IMR-90 (cell line): ENCODE data around the gene LRP6. TPM values are rescaled to one million over a fixed set of nuclear protein-coding genes. Genes with fewer than 3 reads are reported as not detected.
"Not testable (repeated sequence)": the region's sequence is repeated elsewhere in the genome, so short reads cannot be mapped to it uniquely, and the experiment has no call there.

Source experiments
- ATAC-seq: fragments of 200-7000 bp; cut with Tn5 transposase; 2 replicates; pipeline ENCODE4 v1.9.1; 2020; ENCODE audit warnings: low read depth, mild to moderate bottlenecking, moderate library complexity
- BruUV-seq: library from RNA; stranded (reverse); fragments of 400-500 nt; replicated peaks from 2 replicates; lab custom pipeline; 2021; lab: Mats Ljungman, UMichigan
- CTCF ChIA-PET: fragments of 300-600 bp; formaldehyde crosslinking; extraction: SDS; loops from one replicate; lab custom pipeline; 2021; ENCODE audit warnings: antibody characterized with exemption; lab: Yijun Ruan, JAX
- POLR2A ChIA-PET: fragments of 300-600 bp; sonication (Branson Sonifier 250); formaldehyde crosslinking; loops from one replicate; lab custom pipeline; 2022; ENCODE audit warnings: antibody characterized with exemption; ENCODE audit not compliant: unreplicated experiment; lab: Charles Lee
- DNase-seq: peaks from one replicate; pipeline ENCODE4 v3.0.0; 2013
- H2AFZ ChIP-seq: replicated peaks from 2 replicates; pipeline ENCODE3; 2013; ENCODE audit warnings: low read length, mild to moderate bottlenecking; ENCODE audit not compliant: poor library complexity
- H2AK5ac ChIP-seq: 2 replicates; pipeline ENCODE4 v1.6.1; 2013; ENCODE audit warnings: low read depth, low read length, inconsistent platforms
- H2AK9ac ChIP-seq: replicated peaks from 2 replicates; pipeline ENCODE3; 2013; ENCODE audit warnings: mild to moderate bottlenecking, low read depth, low read length, moderate library complexity; ENCODE audit not compliant: poor library complexity
- H2BK120ac ChIP-seq: 2 replicates; pipeline ENCODE4 v1.6.1; 2013; ENCODE audit warnings: low read depth, low read length, inconsistent platforms
- H2BK15ac ChIP-seq: 3 replicates; pipeline ENCODE4 v1.6.1; 2013; ENCODE audit warnings: low read depth, low read length, inconsistent platforms
- H2BK20ac ChIP-seq: 2 replicates; pipeline ENCODE4 v1.6.1; 2013; ENCODE audit warnings: low read depth, mild to moderate bottlenecking, inconsistent platforms, low read length, moderate library complexity
- H2BK5ac ChIP-seq: 2 replicates; pipeline ENCODE4 v1.6.1; 2013; ENCODE audit warnings: mild to moderate bottlenecking, low read depth, low read length, inconsistent platforms; ENCODE audit not compliant: poor library complexity, severe bottlenecking
- H3K14ac ChIP-seq: replicated peaks from 2 replicates; pipeline ENCODE4 v1.6.1; 2013; ENCODE audit warnings: low read depth, low read length, inconsistent platforms
- H3K18ac ChIP-seq: 2 replicates; pipeline ENCODE4 v1.6.1; 2013; ENCODE audit warnings: low read depth, low read length, control low read depth
- H3K23ac ChIP-seq: 2 replicates; pipeline ENCODE4 v1.6.1; 2013; ENCODE audit warnings: low read depth, low read length, inconsistent platforms
- H3K27ac ChIP-seq: 2 replicates; pipeline ENCODE4 v1.5.1; 2013; ENCODE audit warnings: mild to moderate bottlenecking, control low read depth, low read length; ENCODE audit not compliant: insufficient read depth
- H3K27me3 ChIP-seq: 2 replicates; pipeline ENCODE4 v1.6.1; 2013; ENCODE audit warnings: low read length; ENCODE audit not compliant: control insufficient read depth, insufficient read depth
- H3K36me3 ChIP-seq: 2 replicates; pipeline ENCODE4 v1.6.1; 2013; ENCODE audit warnings: low read length, mixed read lengths; ENCODE audit not compliant: control insufficient read depth, insufficient read depth
- H3K4ac ChIP-seq: 2 replicates; pipeline ENCODE4 v1.6.1; 2013; ENCODE audit warnings: low read depth, low read length, inconsistent platforms
- H3K4me1 ChIP-seq: 2 replicates; pipeline ENCODE4 v1.6.1; 2013; ENCODE audit warnings: low read length, mixed read lengths; ENCODE audit not compliant: control insufficient read depth, insufficient read depth
- H3K4me2 ChIP-seq: 2 replicates; pipeline ENCODE4 v1.6.1; 2013; ENCODE audit warnings: low read depth, mild to moderate bottlenecking, control low read depth, low read length, moderate library complexity
- H3K4me3 ChIP-seq: 2 replicates; pipeline ENCODE4 v1.5.1; 2013; ENCODE audit warnings: low read depth, mild to moderate bottlenecking, control low read depth, low read length, moderate library complexity; ENCODE audit not compliant: insufficient read depth
- H3K56ac ChIP-seq: 2 replicates; pipeline ENCODE4 v1.6.1; 2013; ENCODE audit warnings: low read length, inconsistent platforms; ENCODE audit not compliant: insufficient read depth; ENCODE audit errors: extremely low read depth
- H3K79me1 ChIP-seq, 2 experiments: 2 replicates each; pipeline ENCODE4 v1.6.1; 2013; ENCODE audit warnings: low read length in 2 of 2, inconsistent platforms in 1 of 2, low read depth in 1 of 2
- H3K9ac ChIP-seq: 2 replicates; pipeline ENCODE4 v1.6.1; 2013; ENCODE audit warnings: low read depth, low read length, control low read depth
- H3K9me1 ChIP-seq: 2 replicates; pipeline ENCODE4 v1.6.1; 2013; ENCODE audit warnings: low read length, inconsistent platforms; ENCODE audit not compliant: insufficient read depth
- H3K9me3 ChIP-seq: 2 replicates; pipeline ENCODE4 v1.6.1; 2013; ENCODE audit warnings: low read length; ENCODE audit not compliant: control insufficient read depth, insufficient read depth
- H4K20me1 ChIP-seq: 2 replicates; pipeline ENCODE4 v1.6.1; 2013; ENCODE audit warnings: low read length, inconsistent platforms; ENCODE audit not compliant: insufficient read depth
- H4K5ac ChIP-seq: 2 replicates; pipeline ENCODE4 v1.6.1; 2013; ENCODE audit warnings: mild to moderate bottlenecking, low read depth, low read length, control low read depth
- H4K8ac ChIP-seq, 2 experiments: 2 replicates each; pipeline ENCODE4 v1.6.1; 2013; ENCODE audit warnings: low read depth in 2 of 2, low read length in 2 of 2, control low read depth in 1 of 2, inconsistent platforms in 1 of 2
- H4K91ac ChIP-seq: 2 replicates; pipeline ENCODE4 v1.6.1; 2013; ENCODE audit warnings: low read depth, low read length, inconsistent platforms; ENCODE audit not compliant: insufficient read depth
- BHLHE40 ChIP-seq: fragments of 150-350 bp; IDR thresholded peaks from 2 replicates; pipeline ENCODE4 v1.6.1; 2016; ENCODE audit warnings: mild to moderate bottlenecking, low read depth, low read length
- NFE2L2 ChIP-seq: fragments of 150-350 bp; IDR thresholded peaks from 2 replicates; pipeline ENCODE4 v1.6.1; 2016; ENCODE audit warnings: low read depth, mild to moderate bottlenecking, low read length
- RCOR1 ChIP-seq: IDR thresholded peaks from 2 replicates; pipeline ENCODE4 v1.6.1; 2012; ENCODE audit warnings: mild to moderate bottlenecking, low read length, improper control_type of control experiment; ENCODE audit not compliant: insufficient replicate concordance
- WGBS, 2 experiments: methylation state at CpG; one replicate each; pipeline versions ENCODE4 v1.1.5 to v1.1.7; 2013; ENCODE audit warnings: missing lambda C conversion rate in 2 of 2; ENCODE audit not compliant: insufficient read length in 1 of 2; ENCODE audit errors: extremely low coverage in 2 of 2; 5-methylcytosine and 5-hydroxymethylcytosine counted together
- dilution Hi-C: fragments of 300-500 bp; cut with HindIII; formaldehyde crosslinking; loops from one replicate; pipeline ENCODE4 v1.14.3; 2018; ENCODE audit warnings: low sequenced_read_pairs; ENCODE audit not compliant: unreplicated experiment
- in situ Hi-C: fragments of 300-500 bp; cut with MboI; formaldehyde crosslinking; loops from 3 replicates; pipeline ENCODE4 v1.14.3; 2019; ENCODE audit warnings: low sequenced_read_pairs, inconsistent platforms, mixed read lengths
- intact Hi-C: fragments of 100-400 bp; cut with micrococcal nuclease; formaldehyde crosslinking; loops from 2 replicates; pipeline ENCODE4 v1.10.0; 2022
- polyA plus RNA-seq, 3 experiments: library from polyadenylated mRNA; depleted of rRNA; stranded (reverse); fragments of >200 nt; gene quantifications; 2 replicates each; pipeline ENCODE4 v1.2.3, GENCODE V29; 2012; ENCODE audit warnings: low replicate concordance in 1 of 3
- total RNA-seq: library from RNA; depleted of rRNA; stranded (reverse); fragments of >200 nt; gene quantifications from 2 replicates; pipeline ENCODE4 v1.2.3, GENCODE V29; 2012
- TF ChIP-seq, protein P1 (sequence below): conservative IDR thresholded peaks from 2 replicates; pipeline ENCODE4 v1.5.1; 2012; ENCODE audit warnings: mild to moderate bottlenecking, low read depth, low read length, improper control_type of control experiment

Gene LRP6
- total and polyA plus RNA-seq, 2 of the 4 experiments (the other 2 are of a cell fraction), result 14.2 to 32.1 TPM

GRCh38 chr12:12315838-12316237, 49.0 kb upstream of the LRP6 start:
- Histone ChIP-seq H3K4me1 (peaks cover 4% of the 10 kb centered on the region; the same call in 1 of the 2 replicates), H3K9ac (no peak overlapping the region), H3K4me3 (no peak overlapping the region), H3K56ac (no peak overlapping the region), H2BK120ac (no peak overlapping the region), H2AK9ac (no peak overlapping the region), H3K23ac (no peak overlapping the region), H3K36me3 (no peaks in the 10 kb centered on the region), H4K5ac (no peak overlapping the region), H3K4me2 (no peak overlapping the region), H3K27ac (no peak overlapping the region), H3K79me1 (no peaks in the 10 kb centered on the region), H4K8ac (no peak overlapping the region), H2AFZ (no peak overlapping the region), H2BK15ac (no peak overlapping the region), H2BK20ac (no peak overlapping the region), H4K91ac (no peak overlapping the region), H3K27me3 (no peaks in the 10 kb centered on the region), H3K18ac (no peak overlapping the region), H3K9me3 (no peaks in the 10 kb centered on the region), H2BK5ac (no peak overlapping the region), H3K9me1 (no peaks in the 10 kb centered on the region), H3K4ac (no peak overlapping the region), H4K20me1 (no peaks in the 10 kb centered on the region), H2AK5ac (no peak overlapping the region), H3K14ac (no peak overlapping the region)
- BruUV-seq, result no TSS peak
- CTCF ChIA-PET, result interaction anchor here (1.1 kb wide), 1 partner anchor 15 kb away, joined by 3 read pairs; no protein-coding TSS in a partner anchor
- DNase-seq, result no peak
- no peak for ATAC-seq
- dilution Hi-C loops (no loop called here), intact Hi-C loops (no loop called here), in situ Hi-C loops (no loop called here)
- POLR2A ChIA-PET, result no interaction called here
- TF ChIP-seq, protein P1, sequence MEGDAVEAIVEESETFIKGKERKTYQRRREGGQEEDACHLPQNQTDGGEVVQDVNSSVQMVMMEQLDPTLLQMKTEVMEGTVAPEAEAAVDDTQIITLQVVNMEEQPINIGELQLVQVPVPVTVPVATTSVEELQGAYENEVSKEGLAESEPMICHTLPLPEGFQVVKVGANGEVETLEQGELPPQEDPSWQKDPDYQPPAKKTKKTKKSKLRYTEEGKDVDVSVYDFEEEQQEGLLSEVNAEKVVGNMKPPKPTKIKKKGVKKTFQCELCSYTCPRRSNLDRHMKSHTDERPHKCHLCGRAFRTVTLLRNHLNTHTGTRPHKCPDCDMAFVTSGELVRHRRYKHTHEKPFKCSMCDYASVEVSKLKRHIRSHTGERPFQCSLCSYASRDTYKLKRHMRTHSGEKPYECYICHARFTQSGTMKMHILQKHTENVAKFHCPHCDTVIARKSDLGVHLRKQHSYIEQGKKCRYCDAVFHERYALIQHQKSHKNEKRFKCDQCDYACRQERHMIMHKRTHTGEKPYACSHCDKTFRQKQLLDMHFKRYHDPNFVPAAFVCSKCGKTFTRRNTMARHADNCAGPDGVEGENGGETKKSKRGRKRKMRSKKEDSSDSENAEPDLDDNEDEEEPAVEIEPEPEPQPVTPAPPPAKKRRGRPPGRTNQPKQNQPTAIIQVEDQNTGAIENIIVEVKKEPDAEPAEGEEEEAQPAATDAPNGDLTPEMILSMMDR, result no peak
- no peak for TF ChIP-seq NFE2L2
- TF ChIP-seq BHLHE40, result no peak
- TF ChIP-seq RCOR1, result no peak

GRCh38 chr12:12310695-12311094, 43.9 kb upstream of the LRP6 start:
- H4K5ac ChIP-seq, H4K91ac ChIP-seq, H2AFZ ChIP-seq, H3K27me3 ChIP-seq, H3K9me3 ChIP-seq, H3K4me1 ChIP-seq, intact Hi-C loops, ATAC-seq, CTCF ChIA-PET, H2BK120ac ChIP-seq, H3K79me1 ChIP-seq, DNase-seq, H3K9me1 ChIP-seq, BruUV-seq, H2BK5ac ChIP-seq, H3K56ac ChIP-seq, H3K36me3 ChIP-seq, H3K4me3 ChIP-seq, H4K20me1 ChIP-seq, H2AK9ac ChIP-seq, H3K9ac ChIP-seq, H3K18ac ChIP-seq, H3K14ac ChIP-seq, H3K4me2 ChIP-seq, H2BK15ac ChIP-seq, in situ Hi-C loops, H2BK20ac ChIP-seq, H3K23ac ChIP-seq, H3K27ac ChIP-seq, H3K4ac ChIP-seq, dilution Hi-C loops, H2AK5ac ChIP-seq, POLR2A ChIA-PET, H4K8ac ChIP-seq: not testable (repeated sequence)
- WGBS, 2 experiments, result 100% methylated on average over 3 of the region's 10 CpGs; no CpG with 5 or more reads in 1 of the 2 experiments
